Medulla oblongata (tissue), 1 donor: ENCODE measurements around the gene GAGE12H.
"Not testable (repeated sequence)": the region's sequence is repeated elsewhere in the genome, so short reads cannot be mapped to it uniquely, and the experiment has no call there.

Source experiments
- DNase-seq: peaks from one replicate; pipeline ENCODE4 v3.0.0-alpha.2; 2015; ENCODE audit errors: extremely low spot score

The GAGE12H gene, protein sequence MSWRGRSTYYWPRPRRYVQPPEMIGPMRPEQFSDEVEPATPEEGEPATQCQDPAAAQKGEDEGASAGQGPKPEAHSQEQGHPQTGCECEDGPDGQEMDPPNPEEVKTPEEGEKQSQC

DNA sequence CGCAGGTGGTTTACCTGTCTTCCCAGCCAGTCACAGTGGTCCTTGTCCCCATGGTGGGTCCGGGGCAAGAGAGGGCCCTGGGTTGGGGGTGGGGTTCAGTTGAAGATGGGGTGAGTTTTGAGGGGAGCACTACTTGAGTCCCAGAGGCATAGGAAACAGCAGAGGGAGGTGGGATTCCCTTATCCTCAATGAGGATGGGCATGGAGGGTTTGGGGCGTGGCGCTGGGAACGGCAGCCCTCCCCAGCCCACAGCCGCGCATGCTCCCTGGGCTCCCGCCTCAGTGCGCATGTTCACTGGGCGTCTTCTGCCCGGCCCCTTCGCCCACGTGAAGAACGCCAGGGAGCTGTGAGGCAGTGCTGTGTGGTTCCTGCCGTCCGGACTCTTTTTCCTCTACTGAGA, at the start of gene GAGE12H:
Gene GAGE12H (plus strand): TSS at position 301 of the 400 bp plus-strand sequence. CDS start 1,155 bp downstream, outside the sequence.
- not testable (repeated sequence) for DNase-seq

DNA sequence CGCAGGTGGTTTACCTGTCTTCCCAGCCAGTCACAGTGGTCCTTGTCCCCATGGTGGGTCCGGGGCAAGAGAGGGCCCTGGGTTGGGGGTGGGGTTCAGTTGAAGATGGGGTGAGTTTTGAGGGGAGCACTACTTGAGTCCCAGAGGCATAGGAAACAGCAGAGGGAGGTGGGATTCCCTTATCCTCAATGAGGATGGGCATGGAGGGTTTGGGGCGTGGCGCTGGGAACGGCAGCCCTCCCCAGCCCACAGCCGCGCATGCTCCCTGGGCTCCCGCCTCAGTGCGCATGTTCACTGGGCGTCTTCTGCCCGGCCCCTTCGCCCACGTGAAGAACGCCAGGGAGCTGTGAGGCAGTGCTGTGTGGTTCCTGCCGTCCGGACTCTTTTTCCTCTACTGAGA, 47.9 kb upstream of the GAGE12H start, which contains the start of gene GAGE12C:
Gene GAGE12C (plus strand): TSS at position 301 of the 400 bp plus-strand sequence. CDS start 1,155 bp downstream, outside the sequence.
- DNase-seq: not testable (repeated sequence)

DNA sequence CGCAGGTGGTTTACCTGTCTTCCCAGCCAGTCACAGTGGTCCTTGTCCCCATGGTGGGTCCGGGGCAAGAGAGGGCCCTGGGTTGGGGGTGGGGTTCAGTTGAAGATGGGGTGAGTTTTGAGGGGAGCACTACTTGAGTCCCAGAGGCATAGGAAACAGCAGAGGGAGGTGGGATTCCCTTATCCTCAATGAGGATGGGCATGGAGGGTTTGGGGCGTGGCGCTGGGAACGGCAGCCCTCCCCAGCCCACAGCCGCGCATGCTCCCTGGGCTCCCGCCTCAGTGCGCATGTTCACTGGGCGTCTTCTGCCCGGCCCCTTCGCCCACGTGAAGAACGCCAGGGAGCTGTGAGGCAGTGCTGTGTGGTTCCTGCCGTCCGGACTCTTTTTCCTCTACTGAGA, 38.3 kb upstream of the GAGE12H start, which contains the start of gene GAGE12D:
Gene GAGE12D (plus strand): TSS at position 301 of the 400 bp plus-strand sequence. CDS start 1,155 bp downstream, outside the sequence.
- DNase-seq: not testable (repeated sequence)

DNA sequence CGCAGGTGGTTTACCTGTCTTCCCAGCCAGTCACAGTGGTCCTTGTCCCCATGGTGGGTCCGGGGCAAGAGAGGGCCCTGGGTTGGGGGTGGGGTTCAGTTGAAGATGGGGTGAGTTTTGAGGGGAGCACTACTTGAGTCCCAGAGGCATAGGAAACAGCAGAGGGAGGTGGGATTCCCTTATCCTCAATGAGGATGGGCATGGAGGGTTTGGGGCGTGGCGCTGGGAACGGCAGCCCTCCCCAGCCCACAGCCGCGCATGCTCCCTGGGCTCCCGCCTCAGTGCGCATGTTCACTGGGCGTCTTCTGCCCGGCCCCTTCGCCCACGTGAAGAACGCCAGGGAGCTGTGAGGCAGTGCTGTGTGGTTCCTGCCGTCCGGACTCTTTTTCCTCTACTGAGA, 28.8 kb upstream of the GAGE12H start, which contains the start of gene GAGE12E:
Gene GAGE12E (plus strand): TSS at position 301 of the 400 bp plus-strand sequence. CDS start 1,155 bp downstream, outside the sequence.
- DNase-seq: not testable (repeated sequence)

DNA sequence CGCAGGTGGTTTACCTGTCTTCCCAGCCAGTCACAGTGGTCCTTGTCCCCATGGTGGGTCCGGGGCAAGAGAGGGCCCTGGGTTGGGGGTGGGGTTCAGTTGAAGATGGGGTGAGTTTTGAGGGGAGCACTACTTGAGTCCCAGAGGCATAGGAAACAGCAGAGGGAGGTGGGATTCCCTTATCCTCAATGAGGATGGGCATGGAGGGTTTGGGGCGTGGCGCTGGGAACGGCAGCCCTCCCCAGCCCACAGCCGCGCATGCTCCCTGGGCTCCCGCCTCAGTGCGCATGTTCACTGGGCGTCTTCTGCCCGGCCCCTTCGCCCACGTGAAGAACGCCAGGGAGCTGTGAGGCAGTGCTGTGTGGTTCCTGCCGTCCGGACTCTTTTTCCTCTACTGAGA, 19.2 kb upstream of the GAGE12H start, which contains the start of gene GAGE12F:
Gene GAGE12F (plus strand): TSS at position 301 of the 400 bp plus-strand sequence. CDS start 1,155 bp downstream, outside the sequence.
- not testable (repeated sequence) for DNase-seq

DNA sequence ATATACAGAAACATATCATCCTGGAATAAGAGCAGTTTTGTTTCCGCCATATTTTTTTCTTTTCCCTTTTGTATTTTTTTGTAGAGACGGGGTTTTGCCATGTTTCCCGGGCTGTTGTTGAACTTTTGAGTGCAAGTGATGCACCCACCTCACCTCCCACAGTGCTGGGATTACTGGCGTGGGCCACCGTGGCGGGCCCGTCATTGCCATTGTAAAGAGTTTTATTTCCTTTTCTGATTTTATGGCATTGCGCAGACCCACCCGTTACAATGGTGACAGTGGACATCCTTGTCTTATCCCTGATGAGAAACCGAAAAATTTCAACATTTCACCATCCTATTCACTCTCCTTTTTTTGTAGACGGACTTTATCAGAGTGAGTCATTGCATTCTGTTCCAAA, 11.0 kb upstream of the GAGE12H start:
- DNase-seq: not testable (repeated sequence)

DNA sequence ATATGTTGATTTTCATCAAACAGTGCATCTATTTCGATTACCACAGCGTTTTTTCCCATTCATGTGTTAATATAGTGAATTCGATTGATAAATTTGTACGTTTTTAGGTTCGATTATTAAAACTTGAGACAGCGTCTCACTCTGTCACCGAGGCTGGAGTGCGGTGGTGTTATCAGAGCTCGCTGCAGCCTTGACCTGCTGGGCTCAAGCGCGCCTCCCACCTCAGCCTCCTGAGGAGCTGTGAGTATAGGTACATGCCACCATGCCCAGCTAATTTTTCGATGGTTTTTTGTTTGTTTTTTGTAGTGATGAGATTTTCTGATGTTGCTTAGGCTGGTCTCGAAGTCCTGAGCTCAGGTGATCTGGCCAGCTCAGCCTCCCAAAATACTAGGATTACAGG, 10.6 kb upstream of the GAGE12H start:
- not testable (repeated sequence) for DNase-seq

DNA sequence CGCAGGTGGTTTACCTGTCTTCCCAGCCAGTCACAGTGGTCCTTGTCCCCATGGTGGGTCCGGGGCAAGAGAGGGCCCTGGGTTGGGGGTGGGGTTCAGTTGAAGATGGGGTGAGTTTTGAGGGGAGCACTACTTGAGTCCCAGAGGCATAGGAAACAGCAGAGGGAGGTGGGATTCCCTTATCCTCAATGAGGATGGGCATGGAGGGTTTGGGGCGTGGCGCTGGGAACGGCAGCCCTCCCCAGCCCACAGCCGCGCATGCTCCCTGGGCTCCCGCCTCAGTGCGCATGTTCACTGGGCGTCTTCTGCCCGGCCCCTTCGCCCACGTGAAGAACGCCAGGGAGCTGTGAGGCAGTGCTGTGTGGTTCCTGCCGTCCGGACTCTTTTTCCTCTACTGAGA, 9.6 kb upstream of the GAGE12H start, which contains the start of gene GAGE12G:
Gene GAGE12G (plus strand): TSS at position 301 of the 400 bp plus-strand sequence. CDS start 1,155 bp downstream, outside the sequence.
- not testable (repeated sequence) for DNase-seq

DNA sequence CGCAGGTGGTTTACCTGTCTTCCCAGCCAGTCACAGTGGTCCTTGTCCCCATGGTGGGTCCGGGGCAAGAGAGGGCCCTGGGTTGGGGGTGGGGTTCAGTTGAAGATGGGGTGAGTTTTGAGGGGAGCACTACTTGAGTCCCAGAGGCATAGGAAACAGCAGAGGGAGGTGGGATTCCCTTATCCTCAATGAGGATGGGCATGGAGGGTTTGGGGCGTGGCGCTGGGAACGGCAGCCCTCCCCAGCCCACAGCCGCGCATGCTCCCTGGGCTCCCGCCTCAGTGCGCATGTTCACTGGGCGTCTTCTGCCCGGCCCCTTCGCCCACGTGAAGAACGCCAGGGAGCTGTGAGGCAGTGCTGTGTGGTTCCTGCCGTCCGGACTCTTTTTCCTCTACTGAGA, 9.4 kb downstream of the GAGE12H start, which contains the start of gene GAGE2A:
Gene GAGE2A (plus strand): TSS at position 301 of the 400 bp plus-strand sequence. CDS start 1,155 bp downstream, outside the sequence.
- not testable (repeated sequence) for DNase-seq

DNA sequence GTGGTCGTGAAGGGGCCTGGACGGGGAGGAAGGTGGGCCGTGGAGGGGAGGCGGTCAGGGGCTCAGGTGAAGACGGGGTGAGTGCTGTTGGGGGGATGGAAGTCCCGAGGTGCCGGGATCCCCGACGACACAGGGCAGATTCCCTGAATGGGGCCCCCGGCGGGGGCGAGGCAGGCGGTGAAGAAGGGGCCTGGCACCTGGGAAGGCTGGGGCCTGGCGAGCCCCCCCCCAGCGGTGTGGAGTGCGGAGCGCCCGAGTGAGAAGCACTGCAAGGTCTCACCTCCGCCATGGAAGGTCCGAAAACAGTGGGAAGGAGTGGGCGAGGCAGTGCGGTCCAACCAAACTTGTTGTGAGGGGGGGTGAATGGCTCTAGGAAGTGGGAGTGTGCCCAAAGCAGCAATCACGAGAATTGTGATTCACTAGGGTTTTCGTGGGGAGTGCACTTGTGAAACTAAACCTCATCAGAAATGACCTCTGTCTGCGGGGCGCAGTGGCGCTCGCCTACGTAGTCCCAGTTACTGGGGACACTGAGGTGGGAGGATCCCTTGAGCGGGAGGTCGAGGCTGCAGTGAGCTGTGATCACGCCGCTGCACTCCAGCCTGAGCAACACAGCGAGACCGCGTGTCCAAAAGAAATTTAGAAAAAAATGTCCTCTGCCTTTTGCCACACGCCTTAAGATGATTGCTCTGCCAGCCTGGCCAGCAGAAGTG, 10.2 kb downstream of the GAGE12H start:
- not testable (repeated sequence) for DNase-seq

DNA sequence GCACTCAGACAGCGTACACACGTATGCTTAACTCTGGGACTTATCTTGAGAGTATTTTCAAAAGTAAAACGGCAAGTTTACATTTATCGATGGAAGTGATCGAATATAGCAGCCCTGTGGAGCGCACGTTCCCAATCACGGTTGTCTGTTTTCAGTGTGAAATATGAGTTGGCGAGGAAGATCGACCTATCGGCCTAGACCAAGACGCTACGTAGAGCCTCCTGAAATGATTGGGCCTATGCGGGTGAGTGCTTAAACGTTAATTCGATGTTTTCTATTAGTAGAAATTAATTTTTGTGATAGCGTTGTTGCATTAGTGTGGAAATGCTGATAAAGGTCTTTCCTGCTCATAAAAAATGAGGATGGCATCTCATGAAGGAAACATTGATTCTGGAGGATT, 10.7 kb downstream of the GAGE12H start:
- DNase-seq: not testable (repeated sequence)

DNA sequence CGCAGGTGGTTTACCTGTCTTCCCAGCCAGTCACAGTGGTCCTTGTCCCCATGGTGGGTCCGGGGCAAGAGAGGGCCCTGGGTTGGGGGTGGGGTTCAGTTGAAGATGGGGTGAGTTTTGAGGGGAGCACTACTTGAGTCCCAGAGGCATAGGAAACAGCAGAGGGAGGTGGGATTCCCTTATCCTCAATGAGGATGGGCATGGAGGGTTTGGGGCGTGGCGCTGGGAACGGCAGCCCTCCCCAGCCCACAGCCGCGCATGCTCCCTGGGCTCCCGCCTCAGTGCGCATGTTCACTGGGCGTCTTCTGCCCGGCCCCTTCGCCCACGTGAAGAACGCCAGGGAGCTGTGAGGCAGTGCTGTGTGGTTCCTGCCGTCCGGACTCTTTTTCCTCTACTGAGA, 19.0 kb downstream of the GAGE12H start, which contains the start of gene GAGE1:
Gene GAGE1 (plus strand): TSS at position 301 of the 400 bp plus-strand sequence. CDS start 1,155 bp downstream, outside the sequence.
- DNase-seq: not testable (repeated sequence)

DNA sequence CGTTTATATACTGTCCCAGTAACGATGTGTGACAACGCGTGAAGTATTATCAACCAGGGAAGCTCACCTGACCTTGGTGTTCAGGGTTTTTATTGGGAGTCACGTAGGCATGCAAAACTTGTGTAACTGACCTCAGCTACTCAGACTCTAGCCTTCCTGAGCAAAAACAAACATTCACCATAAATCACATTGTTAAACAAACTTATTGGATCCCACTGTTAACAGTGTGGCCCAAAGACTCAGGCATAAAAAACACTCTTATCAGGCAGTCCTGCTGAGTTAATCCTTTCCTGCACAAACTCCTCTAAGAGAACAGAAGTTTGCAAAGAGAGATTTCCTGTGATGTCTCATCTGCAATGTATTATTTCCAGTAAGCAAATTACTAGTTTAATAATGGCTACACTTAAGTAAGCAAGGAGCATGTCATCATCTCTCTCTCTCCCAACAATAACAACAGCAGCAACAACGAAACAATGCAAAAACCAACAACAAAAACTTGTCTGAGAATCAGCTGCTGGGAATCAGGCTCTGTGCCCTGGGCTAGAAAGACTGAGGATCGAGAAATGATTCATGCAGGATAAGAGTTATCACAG, 31.1 kb downstream of the GAGE12H start:
- DNase-seq: no peak

DNA sequence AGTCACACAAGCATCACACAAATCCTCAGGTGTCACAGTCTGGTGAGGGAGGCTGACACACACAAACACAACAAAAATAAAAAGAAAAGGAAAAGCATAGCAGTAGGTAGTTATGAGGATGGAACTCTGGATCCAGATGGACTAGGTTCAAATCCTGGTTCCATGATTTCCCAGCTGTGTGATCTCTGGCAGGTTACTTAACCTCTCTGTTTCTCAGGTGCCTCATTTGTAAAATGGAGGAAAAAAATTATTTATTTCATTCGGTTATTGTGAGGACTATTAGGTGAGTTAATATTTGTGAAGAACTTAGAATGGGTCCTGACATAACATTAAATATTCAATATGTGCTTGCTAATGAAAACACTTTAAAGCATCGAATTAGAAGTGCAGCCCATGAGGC, 38.8 kb downstream of the GAGE12H start:
- no peak for DNase-seq

DNA sequence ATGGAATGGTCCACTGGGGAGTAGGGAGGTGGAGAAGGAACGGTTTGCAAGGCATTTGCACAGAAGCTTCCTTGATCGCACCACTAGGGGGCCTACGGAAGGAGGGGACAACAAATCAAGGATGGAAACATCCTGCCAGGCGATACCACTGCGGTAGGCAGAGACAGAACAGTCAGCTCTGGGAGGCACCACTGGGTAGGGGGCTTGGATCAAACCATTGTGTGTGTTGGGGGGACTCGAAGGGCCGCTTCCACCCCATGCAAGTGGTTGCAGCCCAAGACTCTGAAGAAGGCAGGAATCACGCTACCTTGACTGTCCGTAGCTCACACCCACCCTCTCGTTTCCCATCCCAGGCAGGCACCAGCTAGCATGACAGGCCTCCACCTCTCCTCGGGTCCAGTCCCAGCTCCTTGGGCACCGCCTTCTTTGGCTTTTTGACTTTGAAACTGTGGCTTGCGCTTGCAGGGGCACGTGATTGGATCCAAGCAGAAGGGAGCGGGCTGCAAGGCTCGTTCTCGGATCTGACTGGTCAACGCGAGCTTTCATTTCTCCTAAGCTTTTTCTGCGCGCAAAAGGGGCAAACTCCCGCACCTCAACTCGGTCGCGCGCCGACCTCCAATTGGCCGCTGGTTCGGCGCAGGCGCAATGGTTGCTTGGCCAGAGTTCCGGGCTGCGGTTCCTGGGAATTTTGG, 47.5 kb downstream of the GAGE12H start:
- no peak for DNase-seq
